DMS153 treated with DMSO at 0.1 percent for 48 hours (cell line): ENCODE measurements around the gene DDI2.
"Not testable (repeated sequence)": the region's sequence is repeated elsewhere in the genome, so short reads cannot be mapped to it uniquely, and the experiment has no call there.

ENCODE experiments used
- DNase-seq: peaks from one replicate; lab custom pipeline; 2025; ENCODE audit not compliant: unreplicated experiment; lab: John Stamatoyannopoulos, UW

Gene DDI2

DNA sequence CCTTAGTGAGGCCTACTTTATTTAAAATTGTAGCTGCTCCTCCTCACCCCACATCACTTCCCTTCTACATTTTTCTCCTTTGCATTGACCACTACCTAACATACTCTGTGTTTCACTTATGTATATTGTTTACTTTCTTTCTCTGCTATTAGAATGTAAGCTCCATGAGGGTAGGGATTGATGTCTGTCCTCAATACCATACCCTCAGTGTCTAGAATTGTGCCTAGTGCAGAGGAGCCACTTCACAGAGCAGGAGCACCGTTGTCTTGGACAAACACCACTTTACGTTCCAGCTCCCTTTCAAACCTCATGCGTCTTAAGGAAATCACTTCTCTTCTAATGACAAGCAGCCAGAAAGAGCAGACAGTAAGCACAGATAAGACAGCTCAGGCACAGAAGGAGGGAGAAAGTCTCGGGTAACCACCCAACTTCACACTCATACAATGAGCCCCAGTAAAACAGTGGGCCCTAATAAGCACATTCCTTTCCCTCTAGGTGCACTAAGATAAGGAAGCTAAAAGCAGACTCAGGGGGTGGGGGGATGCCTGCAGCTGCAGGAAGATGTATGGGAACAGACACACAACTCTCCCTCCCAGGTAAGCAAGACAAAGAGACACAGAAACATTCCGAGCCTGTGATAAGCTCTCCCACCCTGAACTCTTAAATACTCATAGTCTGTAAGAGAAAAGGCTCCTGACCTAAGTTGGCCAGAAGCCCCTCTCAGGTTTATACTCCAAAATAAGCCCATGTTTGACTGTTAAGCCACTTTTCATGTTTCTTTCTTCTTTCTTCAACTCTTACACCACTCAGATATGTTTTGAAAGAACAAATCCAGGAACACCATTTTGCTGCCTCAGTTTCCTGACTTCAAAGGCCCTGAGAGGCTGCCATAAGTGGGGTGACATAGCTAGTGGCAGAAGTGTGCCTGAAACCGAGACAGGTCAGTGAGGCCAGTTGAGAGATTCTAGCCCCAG, 59.7 kb downstream of the DDI2 start:
- DNase-seq = no peak

DNA sequence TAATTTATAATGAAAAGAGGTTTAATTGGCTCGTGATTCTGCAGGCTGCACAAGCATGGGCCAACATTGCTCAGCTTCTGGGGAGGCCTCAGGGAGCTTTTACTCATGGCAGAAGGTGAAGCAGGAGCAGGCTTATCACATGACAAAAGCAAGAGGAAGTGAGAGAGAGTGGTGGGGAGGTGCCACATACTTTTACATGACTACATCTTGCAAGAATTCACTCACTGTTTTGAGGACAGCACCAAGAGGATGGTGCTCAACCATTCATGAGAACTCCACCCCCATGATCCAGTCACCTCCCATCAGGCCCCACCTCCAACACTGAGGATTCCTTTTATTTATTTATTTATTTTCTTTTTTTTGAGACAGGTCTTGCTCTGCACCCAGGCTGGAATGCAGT, 61.3 kb downstream of the DDI2 start:
- no peak for DNase-seq

DNA sequence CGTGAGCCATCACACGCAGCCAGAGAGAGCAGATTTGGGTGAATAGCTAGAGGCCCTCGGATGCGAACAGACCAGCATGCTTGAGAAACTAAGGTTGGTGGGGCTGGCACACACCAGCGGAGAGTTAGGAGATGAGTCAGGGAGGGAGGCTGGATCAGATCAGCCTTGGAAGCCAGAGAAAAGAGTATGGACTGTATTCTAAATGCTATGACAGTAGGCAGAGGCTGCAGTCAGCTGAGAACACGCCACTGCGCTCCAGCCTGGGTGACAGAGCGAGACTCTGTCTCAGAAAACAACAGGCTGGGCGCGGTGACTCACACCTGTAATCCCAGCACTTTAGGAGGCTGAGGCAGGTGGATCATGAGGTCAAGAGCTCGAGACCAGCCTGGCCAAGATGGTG, 62.9 kb downstream of the DDI2 start:
- DNase-seq = no peak

DNA sequence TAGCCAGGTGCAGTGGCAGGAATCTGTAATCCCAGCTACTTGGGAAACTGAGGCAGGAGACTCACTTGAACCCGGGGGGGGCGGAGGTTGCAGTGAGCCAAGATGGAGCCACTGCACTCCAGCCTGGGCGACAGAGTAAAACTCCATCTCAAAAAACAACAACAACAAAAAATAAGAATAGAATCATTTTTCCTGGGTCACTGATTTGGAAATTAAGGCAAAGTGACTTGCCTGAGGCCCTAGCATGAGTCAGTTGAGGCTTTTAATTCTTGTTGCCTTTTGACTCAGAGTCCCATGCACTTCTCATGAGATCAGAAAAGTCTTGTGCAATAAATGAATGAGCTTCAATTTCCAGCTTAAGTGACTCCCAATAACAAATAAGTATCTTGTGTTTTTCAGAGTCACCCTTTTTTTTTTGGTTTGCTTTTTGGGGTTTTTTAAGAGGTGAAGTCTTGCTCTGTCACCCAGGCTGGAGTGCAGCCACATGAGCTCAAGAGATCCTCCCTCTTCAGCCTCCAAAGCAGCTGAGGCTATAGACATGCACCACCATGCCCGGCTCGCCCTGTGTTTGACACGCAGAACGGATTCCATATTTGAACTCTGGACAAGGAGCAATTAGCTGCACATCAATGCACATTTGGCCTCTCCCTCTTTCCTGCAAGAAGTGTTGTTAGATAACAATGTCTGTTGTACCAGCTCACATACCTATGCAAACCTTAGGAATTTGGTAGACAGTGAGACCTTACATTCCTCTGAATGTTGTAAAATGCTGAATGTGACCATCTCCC, 63.5 kb downstream of the DDI2 start:
- DNase-seq = no peak

DNA sequence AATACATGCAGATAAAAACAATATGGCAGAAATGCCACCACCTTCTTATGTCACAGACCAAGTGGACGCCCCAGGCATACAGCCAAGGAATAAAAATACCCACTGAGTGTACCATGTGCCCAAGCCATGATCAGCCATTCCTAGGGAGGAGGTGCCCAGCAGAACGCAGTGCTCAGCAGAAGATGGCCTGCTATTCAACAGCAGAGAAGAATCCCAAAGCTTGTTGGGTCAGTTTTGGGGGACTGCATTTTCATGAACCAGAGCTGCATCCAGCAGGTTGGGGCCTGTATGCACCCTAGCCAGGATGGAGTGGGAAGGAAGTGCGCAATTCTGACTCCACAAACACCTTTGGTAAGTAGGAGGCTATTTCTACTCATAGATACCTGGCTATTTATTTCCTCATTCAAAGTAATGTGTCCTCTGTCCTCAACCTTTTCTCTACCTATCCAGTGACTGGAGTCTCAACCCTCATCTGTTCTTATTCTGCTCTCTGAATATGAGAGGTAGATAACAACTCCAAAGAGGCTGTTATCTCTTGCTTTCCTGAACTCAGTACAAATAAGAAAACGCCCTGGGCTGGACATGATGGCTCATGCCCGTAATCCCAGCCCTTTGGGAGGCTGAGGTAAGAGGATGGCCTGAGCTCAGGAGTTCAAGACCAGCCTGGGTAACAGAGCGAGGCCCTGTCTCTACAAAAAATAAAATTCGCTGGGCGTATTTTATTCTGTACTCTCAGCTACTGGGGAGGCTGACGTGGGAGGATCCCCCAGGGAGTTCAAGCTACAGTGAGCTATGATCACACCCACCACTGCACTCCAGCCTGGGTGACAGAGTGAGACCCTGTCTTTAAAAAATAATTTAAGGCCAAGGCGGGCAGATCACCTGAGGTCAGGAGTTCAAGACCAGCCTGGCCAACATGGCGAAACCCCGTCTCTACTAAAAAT, 64.4 kb downstream of the DDI2 start:
- DNase-seq = no peak

DNA sequence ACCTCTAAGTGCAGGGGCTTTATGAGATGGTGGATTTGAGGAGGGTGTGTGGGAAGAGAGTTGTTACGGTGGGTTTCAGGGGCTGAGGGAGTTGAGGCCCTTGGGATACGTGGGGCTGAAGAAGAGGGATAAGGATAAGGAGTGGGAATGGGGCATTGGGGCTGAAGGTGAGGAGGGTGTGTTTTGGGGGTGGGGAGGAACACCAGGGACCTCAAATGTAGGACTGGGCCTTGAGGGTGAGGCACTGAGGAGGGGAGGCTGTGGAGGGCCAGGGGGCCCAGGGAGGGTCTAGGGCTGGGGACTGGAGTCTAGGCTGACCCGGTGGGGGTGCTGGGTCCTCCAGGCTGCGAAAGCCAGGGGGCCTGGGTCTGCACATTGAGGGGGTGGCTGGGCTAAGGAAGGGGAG, 65.7 kb downstream of the DDI2 start:
- DNase-seq = no peak

DNA sequence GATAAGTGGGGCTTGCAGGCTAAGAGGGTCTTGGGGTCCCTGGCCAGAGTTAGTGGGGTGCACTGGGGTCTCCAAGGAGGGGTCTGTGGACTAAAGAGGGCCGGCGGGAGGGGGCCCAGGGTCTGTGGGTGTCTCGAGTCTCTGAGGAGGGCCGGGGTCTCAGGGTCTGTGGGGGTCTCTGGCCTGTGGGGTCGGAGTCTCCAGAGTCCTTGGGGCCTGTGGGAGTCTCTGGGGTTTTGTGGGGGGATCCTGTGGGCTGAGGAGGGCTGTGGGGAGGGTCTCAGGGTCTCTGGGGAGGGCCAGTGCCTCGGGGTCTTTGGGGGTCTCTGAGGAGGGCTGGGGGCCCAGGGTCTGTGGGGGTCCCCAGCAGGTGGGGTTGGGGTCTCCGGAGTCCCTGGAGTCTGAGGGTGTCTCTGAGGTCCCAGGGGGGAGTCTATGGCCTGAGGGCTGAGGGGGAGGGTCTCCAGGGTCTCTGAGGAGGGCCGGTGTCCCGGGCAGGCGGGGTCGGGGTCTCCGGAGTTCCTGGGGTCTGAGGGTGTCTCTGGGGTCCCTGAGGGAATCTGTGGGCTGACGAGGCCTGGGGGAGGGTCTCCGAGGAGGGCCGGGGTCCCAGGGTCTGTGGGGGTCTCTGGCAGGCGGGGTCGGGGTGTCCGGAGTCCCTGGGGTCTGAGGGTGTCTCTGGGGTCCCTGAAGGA, 66.2 kb downstream of the DDI2 start:
- no peak for DNase-seq

DNA sequence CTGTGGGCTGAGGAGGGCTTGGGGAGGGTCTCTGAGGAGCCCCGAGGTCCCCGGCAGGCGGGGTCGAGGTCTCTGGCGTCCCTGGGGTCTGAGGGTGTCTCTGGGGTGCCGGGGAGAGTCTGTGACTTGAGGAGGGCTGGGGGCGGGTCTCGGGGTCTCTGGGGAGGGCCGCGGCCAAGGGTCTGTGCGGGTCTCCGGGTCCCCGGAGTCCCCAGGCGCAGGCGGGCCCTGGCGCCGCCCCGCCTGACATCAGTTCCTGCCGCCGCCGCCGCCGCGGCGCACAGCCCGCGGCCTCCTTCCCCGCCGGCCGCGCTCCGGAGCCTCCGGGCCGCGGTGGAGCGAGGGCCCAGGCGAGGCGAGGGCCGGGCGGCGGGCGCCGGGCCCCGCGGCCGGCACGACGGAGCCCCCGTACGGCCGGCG, 66.8 kb downstream of the DDI2 start, which contains the start of gene PLEKHM2:
TSS of gene PLEKHM2 (plus strand) at position 279 of the 420 bp plus-strand sequence. CDS start 239 bp downstream, outside the sequence.
- DNase-seq = no peak

DNA sequence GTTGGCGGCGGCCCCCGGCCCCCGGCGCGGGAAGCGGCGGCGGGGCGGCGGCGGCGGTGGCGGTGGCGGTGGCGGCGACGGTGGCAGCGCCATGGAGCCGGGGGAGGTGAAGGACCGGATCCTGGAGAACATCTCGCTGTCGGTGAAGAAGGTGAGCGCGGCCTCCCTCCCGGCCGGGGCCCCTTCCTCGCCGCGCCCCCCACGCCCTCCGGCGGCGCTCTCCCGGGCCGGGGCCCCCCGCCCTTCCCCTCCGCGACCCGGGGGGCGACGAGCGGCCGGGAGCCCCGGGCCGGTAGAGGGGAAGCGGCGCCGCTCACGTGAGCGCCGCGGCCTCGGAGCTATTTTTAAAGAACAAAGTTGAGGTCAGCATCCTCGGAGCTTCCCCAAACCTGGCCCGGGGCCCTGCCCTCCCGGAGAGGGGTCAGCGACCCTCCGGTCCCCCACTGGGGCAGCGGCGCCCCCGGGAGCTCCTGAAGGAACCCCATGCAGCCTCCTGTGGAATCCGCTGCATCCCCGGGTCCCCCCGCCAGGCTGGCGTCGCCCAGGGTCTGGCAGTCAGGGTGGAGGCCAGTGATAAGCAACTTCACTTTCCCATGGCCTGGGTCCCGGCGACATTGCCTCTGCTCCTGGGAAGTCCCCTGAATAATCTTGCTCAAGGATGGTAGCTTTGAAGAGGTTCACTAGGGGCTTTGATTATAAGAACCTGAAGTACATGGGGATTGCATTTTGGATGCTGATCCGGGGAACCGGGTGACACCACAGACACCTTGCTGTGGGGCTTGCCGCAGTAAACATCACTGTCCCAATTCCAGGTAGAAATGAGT, 67.4 kb downstream of the DDI2 start:
- no peak for DNase-seq

DNA sequence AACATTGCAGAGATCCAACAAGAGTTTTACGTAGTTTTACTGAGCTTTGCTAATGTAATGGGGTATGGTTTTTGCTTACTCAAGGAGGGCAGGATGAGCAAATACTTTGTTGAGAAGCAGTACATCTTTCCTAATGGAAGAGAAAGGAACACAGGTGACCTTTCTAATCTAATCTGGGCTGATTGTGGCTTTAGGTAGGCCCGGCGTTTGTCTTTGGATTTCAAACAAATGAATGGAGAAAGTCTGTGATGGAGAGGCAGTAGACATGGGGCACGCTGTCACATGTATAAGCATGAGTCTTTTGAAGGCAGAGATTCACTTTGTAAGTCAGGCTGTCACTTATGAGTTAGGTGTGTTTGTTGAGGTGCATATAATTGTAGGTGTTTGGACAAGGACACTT, 68.6 kb downstream of the DDI2 start:
- DNase-seq = no peak

DNA sequence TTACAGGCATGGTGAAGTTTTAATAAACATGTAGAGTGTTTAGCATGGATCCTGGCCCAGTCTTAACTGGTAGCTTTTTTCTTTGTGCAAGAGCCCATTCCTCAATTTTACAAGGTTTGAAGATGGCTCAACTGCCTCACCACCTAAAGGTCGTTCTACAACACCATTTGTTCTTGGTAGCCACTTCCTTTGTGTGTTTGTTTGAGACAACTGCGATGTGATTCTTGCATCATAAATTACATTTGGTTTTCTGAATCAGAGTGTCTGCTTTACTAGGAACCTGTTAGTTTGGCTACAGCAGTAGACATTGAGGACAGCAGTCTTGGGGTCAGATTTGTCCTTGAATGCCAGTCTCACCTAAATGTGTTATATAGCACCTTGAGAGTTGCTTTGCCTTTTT, 70.2 kb downstream of the DDI2 start:
- DNase-seq = no peak

DNA sequence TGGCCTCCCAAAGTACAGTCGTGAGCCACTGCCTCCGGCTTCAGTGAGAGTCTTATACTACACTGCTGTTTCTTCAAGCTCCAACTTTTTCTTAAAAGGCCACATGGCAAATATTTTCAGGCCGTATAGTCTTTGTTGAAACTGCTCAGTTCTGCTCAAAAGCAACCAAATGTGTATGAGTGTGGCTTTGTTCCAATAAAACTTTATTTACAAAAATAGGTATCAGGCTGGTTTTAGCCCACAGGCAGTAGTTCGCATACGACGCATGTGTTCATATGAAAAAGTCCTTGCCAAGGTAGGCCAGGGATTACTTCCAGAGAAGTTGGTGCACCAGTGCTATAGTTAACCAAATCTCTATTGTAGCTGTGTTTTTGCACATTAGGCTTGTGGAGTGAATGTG, 73.1 kb downstream of the DDI2 start:
- no peak for DNase-seq

DNA sequence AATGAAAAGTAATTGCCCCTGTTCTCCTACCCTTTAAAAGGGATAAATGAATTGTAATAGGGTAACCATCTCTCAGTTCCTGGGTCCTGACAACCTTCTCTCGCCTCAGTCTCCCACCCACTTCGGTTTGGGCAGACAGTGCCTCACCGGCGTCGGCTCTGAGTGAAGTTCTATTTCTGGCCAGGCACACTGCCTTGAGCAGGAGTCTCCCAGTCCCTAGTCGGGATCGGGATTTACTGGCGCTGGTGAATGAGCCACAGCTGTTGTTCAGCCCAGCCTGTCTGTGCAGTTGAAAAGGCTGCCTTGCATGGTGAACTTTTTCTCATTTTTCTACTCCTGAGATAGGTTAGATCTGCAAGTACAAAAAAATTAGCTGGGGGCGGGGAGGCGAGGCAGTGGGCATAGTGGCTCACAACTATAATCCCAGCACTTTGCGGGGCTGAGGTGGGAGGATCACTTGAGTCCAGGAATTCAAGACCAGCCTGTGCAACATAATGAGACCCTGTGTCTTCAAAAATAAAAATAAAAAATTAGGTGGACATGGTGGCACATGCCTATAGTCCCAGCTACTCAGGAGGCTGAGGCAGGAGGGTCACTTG, 74.3 kb downstream of the DDI2 start:
- no peak for DNase-seq

DNA sequence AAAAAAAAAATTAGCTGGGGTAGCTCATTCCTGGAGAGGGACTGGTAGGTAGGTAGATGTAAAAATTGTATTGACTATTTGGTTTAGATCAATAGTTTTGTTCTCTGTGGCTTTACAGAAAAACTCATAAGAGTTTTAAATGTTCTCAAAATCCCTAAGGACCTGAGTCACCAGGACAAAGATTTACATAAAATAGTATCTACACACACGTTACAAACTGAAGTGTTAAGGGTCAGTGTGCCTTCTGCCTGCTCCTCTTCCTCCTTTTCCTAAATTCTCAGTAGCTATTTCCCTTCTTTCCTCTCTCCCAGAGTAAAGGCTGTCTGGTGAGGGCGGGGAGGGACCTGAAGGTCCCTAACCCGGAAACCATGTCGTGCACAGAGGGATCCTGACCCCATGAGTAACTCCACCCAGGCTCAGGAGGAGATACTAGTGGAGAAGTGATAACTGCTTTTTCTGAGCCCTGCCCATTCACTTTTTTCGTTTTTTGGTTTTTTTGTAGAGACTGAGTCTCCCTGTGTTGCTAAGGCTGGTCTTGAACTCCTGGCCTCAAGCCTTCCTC, 74.9 kb downstream of the DDI2 start:
- DNase-seq = no peak

DNA sequence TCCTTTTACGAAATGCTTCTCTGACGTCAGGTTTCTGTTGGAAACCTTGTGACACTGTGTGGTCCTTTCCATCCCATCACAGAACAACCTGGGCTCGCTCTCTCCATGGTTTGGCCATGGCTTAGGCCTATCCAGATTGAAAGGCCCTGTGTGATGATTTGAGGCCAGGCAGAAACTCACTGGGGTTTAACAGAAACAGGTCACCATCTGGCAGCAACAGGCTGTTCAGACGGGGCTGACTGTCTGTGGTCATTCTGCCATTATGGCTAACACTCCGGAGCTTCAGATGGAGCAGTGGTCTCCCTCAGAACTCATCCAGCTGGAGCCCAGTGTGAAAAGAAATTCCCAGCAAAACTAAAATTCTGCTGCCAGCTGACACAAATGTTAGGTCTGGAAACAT, 76.1 kb downstream of the DDI2 start:
- no peak for DNase-seq

DNA sequence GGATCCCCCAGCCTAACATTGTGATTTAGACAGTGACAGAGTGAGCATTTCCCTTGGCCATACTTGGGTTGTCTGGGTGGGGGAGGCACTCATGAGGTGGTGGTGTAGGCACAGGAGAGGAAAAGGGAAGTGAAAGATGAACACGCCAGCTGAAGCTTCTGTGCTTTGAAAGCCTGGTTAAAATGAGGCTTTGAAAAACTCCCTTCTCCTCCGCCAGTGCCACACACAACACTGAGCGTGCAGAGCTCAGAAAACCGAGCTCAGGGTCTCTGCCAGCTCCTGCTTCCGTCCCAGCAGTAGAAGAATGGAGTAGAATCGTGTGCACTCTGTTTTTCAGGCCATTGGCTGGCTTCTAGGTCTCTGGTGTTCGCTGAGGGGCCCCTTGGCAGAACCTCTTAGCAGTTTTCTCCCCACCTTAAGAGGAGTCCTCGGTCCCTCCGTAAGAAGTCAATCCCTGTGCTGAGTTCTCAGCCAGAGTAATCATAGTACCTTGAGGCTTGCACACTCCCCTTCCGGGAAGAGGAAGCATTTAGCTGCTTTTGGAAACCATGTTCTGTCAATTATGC, 79.8 kb downstream of the DDI2 start:
- DNase-seq = no peak

DNA sequence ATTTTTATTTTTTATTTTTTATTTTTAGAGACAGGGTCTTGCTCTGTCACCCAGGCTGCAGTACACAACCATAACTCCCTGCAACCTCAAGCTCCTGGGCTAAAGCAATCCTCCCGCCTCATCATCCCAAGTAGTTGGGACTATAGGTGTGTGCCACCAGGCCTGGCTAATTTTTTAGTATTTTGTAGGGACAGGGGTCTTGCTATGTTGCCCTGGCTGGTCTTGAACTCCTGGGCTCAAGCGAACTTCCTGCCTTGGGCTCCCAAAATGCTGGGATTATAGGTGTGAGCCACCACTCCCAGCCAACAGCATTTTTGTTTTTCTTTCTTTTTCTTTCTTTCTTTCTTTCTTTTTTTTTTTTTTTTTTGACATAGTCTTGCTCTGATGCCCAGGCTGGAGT, 80.9 kb downstream of the DDI2 start:
- DNase-seq = no peak

DNA sequence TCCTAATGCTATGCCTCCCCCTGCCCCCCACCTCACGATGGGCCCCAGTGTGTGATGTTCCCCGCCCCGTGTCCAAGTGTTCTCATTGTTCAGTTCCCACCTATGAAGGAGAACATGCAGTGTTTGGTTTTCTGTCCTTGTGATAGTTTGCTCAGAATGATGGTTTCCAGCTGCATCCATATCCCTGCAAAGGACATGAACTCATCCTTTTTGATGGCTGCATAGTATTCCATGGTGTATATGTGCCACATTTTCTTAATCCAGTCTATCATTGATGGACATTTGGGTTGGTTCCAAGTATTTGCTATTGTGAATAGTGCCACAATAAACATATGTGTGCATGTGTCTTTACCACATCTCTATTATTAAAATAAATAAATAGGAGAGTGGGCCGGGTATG, 82.1 kb downstream of the DDI2 start:
- not testable (repeated sequence) for DNase-seq
